ENCODE data around the gene OBSL1.

DNA sequence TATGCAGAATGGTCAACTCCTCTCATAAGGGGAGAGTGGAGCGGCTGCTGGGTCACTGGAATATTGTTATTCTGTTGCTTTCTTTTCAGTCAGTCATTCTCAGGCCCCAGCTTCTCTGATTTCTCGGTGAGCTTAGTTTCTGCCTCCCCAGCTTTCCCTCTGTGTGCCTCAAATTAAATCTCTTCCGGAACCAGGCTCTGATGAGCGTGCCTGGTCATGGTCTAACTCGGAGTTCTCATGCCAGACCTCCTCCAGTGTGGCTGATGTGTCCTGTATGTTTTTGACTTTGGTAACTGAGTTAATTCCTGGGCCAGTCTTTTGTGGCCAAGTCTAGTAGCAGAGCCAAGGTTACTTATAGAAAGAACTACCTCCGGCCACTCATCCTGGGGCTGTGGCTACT lies 21.4 kb upstream of the OBSL1 start:
- TF ChIP-seq, protein P1, sequence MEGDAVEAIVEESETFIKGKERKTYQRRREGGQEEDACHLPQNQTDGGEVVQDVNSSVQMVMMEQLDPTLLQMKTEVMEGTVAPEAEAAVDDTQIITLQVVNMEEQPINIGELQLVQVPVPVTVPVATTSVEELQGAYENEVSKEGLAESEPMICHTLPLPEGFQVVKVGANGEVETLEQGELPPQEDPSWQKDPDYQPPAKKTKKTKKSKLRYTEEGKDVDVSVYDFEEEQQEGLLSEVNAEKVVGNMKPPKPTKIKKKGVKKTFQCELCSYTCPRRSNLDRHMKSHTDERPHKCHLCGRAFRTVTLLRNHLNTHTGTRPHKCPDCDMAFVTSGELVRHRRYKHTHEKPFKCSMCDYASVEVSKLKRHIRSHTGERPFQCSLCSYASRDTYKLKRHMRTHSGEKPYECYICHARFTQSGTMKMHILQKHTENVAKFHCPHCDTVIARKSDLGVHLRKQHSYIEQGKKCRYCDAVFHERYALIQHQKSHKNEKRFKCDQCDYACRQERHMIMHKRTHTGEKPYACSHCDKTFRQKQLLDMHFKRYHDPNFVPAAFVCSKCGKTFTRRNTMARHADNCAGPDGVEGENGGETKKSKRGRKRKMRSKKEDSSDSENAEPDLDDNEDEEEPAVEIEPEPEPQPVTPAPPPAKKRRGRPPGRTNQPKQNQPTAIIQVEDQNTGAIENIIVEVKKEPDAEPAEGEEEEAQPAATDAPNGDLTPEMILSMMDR (conservative IDR thresholded peaks at IDR 0.05; ENCODE audit: low read depth, low read length), result no peak
- TF ChIP-seq EZH2 (IDR thresholded peaks at IDR 0.05; ENCODE audit: borderline replicate concordance, low read depth, low read length, poor library complexity, severe bottlenecking), result no peak
